HG02798 (cell line): Measurements from ENCODE around the gene PTOV1.
A peak's percentile ranks its signal among the peaks of the same experiment; 100 is the strongest.
"Not testable (repeated sequence)": the region's sequence is repeated elsewhere in the genome, so short reads cannot be mapped to it uniquely, and the experiment has no call there.

ENCODE experiments used
- ATAC-seq: cut with Tn5 transposase; IDR thresholded peaks from one replicate; pipeline ENCODE4 v1.9.1; 2021; ENCODE audit warnings: mild to moderate bottlenecking; ENCODE audit not compliant: unreplicated experiment, poor library complexity

Gene PTOV1

DNA sequence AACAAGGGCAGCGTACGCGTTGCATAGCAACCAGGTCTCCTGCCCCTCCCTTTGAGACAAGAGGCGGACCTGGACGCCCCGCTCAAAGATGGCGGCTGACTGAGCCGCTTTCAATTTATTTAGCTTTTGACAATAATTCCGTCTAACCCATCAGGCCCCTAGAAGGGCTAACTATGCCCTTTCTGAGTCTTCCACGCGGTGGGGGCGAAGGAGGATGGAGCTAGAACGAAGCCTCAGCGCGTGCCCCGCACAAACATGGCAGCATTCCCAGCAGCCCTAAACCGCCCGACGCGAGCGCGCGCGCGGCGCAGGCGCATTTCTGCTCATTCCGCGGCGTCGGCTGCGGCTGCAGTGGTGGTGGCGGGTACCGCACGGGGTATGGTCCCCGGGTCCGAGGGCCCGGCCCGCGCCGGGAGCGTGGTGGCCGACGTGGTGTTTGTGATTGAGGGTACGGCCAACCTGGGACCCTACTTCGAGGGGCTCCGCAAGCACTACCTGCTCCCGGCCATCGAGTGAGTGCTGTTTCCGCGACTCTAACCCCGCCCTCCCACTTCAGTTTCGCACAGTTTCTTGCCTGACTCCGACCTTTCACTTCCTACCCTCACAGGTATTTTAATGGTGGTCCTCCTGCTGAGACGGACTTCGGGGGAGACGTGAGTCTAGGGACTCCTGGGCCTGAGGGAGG is 32.9 kb upstream of the PTOV1 start, which contains the start of gene MED25:
TSS of gene MED25 (plus strand) at position 326 of the 685 bp plus-strand sequence. CDS start at position 379, 53 bp downstream.
- ATAC-seq: peak; percentile 77

DNA sequence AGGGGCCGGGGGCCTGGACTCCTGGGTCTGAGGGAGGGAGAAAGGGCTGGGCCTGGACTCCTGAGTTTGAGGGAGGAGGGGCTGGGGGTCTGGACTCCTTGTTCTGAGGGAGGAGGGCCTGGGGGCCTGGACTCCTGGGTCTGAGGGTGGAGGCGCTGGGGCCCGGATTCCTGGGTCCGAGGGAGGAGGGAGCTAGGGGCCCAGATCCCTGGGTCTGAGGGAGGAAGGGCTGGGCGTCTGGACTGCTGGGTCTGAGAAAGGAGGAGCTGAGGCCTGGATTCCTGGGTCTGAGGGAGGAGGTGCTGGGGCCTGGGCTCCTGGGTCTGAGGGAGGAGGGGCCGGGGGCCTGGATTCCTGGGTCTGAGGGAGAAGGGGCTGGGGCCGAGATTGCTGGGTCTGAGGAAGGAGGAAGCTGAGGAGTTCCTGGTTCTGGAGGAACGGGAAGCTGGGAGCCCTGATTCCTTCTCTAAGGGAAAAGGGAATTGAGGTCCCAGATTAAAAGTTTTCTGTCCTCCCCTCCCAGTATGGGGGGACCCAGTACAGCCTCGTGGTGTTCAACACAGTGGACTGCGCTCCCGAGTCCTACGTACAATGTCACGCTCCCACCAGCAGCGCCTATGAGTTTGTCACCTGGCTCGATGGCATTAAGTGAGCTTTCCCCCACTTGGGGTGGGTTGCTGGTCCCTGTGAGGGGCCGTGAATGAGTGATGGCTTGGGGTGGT is 32.1 kb upstream of the PTOV1 start:
- ATAC-seq: no peak

DNA sequence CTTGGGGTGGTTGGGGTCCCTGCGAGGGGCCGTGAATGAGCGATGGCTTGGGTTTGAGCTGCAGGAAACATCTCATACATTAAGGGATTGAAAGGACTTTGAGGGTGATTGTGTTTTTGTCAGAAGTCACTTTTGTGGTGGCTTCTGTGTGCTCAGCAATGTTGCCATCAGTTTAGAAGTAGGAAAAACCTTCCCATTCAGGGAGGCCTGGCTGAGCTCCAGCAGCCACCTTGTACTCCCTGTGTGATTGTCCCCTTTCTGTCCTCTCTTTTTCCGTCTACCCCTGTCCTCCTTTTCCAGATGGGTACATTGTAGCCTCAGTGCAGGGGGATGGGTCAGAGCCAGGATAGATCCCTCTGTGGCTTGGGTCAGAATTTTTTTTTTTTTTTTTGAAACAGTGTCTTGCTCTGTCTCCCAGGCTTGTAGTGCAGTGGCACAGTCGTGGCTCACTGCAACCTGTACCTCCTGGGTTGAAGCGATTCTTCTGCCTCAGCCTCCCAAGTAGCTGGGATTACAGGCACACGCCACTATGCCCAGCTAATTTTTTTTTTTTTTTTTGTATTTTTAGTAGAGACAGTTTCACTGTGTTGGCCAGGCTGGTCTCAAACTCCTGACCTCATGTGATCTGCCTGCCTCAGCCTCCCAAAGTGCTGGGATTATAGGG is 31.4 kb upstream of the PTOV1 start:
- ATAC-seq: not testable (repeated sequence)

DNA sequence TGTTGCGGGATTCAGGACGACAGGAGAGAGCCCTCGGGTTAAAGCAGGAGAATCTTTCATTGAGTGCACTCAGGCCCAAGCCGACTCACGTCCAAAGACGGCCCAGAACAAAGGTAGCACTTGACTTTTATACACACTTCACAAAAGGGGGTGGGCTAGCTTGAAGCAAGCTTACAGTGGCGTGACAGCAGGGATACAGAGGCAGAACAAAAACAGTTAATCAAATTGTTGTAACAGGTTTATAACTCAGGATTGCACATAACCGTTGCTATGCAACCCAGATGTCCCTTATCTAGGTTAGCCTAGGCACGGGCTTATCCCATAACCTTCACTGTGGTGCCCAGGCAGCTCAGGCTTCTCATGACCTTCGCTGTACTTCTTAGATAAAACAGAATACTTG is 30.8 kb upstream of the PTOV1 start:
- no peak for ATAC-seq

DNA sequence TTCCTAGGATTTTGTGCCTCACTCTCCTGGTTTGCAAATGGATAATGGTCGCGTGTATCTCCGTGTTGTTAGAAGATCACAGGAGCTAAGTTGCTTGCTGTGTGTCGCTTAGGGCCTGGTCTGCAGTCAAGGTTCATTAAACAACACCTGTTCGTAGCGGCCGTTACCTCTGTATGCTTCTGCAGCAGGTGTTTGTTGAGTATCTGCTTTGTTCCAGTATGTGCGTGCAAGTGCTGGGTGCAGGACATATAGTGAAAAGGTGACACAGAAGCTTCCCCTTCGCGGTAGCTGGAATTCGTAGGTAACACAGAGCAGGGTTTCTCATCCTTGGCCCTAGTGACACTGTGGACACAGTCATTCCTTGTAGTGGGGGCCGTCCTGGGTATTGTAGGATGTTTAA is 27.5 kb upstream of the PTOV1 start:
- ATAC-seq: no peak

DNA sequence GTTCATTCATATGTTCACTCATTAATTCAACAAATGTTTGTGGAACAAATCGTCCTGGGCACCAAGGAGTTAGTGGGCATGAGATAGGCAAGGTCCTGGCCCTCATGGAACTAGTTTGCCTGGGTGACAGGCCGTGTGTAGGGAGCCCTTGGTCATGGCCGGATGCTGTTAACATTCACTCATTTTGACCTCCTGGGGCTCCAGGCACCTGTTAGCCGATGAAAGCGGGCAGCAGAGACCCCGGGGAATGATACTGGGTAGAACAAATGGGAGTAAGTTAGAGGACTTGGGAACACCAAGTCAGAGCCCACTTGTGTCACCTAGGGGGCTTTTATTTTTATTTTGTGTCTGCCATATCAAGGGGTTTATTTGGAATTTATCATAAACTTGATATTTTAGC is 26.3 kb upstream of the PTOV1 start:
- ATAC-seq: no peak

DNA sequence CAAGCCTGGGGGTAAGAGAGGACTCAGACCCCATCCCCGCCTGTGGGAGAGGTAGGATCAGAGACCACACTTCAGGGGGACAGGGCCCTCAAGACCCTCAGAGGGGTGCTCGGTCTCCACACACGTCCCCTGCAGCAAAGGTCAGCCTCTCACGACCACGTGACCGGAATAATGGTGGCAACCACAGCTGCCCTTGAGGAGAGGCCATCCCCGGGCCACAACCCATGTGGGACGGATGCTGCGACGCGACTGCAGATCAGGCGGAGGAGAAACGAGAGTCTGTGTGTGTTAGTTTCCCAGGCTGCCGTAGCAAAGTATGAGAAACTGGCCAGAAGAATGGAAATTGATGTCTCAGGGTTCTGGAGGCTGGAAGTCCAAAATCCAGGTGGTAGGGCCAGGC is 23.9 kb upstream of the PTOV1 start:
- no peak for ATAC-seq

DNA sequence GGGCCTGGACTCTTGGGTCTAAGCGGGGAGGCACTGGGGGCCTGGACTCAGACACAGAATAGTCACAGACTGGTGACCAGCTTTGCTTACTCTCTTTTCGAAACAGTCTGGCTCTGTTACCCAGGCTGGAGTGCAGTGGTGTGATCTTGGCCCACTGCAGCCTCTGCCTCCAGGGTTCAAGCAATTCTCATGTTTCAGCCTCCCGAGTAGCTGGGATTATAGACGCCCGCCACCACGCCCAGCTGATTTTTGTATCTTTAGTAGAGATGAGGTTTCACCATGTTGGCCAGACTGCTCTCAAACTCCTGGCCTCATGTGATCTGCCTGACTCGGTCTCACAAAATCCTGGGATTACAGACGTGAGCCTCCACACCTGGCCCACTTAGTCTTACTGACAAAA is 21.8 kb upstream of the PTOV1 start:
- no peak for ATAC-seq

DNA sequence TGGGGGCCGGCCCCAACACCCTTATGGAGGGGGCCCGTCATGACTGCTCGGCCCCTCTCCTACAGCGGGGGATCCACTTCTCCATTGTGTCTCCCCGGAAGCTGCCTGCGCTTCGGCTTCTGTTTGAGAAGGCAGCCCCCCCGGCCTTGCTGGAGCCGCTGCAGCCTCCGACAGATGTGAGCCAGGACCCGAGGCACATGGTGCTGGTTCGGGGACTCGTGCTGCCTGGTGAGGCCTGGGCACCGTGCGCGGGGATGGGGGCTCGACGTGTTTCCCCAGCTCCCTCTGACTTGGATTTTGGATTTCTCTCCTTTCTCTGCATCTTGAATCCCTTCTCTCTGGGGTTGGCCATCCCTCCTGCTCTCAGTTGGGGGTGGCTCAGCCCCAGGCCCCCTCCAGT is 21.2 kb upstream of the PTOV1 start:
- no peak for ATAC-seq

DNA sequence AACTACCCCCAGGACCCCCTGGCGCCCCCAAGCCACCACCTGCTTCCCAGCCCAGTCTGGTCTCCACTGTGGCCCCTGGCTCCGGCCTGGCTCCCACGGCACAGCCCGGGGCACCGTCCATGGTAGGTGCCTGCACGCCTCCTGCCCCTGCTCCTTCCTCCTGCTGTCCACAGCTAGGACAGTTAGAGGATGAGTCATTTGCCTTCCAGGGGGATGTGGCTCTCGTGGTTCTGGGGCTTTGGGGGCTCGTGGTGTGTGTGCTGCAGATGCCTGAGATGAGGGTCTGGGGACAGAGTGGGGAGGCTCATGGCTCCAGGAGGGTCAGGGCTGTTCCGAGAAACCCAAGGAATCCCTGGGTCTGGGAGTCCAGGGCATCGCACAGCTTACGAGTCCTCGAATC is 20.2 kb upstream of the PTOV1 start:
- no peak for ATAC-seq

DNA sequence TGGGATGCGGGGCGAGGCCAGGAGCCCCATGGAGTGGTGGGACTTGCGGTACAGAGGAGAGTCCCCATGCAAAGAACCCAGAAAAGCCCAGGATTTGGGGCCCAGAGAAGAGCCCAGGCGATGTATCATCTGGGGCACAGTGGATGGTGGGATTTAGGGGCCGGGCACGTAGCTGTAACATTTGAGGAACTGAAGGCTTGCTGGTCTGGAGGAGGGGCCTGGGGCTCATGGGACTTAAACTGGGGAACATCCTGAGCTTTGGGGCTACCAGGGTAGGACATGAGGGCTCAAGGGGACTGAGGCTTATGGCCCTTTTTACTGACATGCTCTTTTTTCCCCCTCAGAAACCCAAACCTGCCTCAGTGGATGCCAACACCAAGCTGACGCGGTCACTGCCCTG is 19.4 kb upstream of the PTOV1 start:
- no peak for ATAC-seq

DNA sequence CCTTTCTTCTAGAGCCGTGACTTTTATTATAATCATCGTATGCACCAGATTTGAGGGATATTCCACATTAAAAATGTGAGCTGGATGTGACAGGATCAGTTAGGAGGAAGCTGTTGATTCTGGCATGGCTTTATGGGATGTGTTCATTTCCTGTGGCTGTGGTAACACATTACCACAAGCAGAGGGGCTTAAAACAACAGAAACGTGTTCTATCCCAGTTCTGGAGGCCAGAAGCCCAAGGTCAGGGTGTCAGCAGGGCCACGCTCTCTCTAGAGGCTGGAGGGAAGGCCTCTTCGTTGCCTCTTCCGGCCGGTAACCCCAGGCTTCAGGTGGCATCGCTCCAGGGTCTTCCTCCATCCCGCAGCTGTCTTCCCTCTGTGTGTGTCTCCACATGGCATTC is 18.4 kb upstream of the PTOV1 start:
- no peak for ATAC-seq

DNA sequence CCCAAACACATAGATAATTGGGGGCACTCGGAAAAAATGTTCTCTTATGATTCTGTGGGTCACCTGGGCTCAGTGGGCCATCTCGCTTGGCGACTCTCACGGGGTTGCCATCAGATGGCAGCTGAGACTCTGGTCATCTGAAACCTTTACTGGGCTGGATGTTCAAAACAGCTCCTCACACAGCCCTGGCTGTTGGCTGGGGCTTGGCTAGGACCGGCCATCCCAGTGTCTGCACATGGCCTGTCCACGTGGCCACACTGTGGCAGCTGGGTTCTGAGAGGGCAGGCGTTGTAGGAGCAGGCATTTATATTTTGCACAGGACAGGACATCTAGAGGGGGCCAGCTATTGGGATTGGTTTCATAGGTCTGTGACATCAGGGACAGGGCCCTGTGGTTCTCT is 17.4 kb upstream of the PTOV1 start:
- no peak for ATAC-seq

DNA sequence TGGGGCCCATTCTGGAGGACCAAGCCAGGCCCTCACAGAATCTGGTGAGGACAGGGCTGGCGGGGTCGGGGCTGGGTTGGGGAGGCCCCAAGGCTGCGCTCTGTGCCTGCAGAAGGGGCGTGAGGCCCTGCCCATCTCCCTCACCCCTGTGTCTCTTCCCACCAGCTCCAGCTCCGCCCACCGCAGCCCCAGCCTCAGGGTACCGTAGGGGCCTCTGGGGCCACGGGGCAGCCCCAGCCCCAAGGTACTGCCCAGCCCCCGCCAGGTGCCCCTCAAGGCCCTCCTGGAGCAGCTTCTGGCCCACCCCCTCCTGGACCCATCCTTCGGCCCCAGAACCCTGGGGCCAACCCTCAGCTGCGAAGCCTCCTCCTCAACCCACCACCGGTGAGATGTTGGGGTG is 15.4 kb upstream of the PTOV1 start:
- ATAC-seq: no peak

DNA sequence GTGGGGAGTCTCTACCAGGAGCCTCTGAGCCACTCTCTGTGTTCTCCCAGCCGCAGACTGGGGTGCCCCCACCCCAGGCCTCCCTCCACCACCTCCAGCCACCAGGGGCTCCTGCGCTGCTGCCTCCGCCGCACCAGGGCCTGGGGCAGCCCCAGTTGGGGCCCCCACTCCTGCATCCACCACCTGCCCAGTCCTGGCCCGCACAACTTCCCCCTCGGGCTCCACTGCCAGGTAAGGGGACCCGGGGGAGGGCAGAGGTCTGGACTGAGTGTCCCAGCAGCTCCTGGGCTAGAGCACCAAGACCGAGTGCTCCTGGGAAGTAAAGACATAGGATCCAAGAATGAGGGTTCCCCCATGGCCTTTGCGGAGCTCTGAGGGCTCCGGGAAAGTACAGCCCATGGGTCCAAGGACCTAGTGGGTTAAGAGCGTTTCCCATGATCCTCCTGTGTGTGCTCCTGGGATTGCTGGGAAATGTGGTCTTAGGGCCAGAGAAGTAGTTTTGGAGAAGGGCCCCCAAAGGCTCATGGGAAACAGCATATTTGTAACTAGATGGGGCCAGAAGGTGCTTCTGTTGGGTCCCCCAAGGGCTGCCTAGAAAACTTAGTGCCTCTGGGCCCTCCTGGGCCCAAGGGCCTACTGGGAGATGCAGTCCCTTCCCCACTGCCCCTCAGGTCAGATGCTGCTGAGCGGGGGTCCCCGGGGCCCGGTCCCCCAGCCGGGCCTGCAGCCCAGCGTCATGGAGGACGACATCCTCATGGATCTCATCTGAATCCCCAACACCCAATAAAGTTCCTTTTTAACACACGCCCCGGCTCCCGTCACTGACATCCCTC is 14.6 kb upstream of the PTOV1 start:
- no peak for ATAC-seq

DNA sequence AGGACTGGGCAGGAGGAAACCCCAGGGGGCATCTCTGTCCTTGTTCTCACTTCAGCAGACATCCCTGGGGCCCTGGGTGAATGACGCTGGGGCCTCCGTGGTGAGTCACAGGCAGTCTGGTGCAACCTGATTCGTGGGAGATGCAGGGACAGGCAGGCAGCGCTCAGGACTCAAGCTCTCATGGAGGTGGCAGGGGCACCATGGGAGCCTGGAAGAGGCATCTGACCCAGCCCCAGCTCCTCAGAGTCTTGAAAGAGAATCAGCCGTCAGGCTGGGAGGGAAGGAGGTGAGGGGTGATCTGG is 14.0 kb upstream of the PTOV1 start:
- ATAC-seq: no peak

DNA sequence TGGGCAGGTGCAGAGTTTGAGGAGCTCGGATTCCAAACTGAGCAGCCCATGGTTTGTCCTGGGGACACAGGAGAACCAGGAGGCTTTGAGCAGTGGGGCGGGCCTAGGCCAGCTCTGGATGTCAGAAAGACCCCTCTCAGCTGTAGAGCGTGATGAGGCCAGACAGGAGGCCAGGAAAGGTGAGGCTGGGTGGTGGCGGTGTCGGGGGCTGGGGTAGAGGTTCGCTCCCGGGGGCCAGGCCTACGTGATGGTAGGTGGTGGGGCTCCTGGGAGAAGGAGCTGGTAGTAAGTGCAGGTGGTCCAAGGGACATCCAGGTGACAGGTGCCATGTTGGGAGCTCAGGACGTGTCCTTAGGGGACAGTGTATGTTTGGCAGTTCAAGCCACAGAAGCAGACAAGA is 13.5 kb upstream of the PTOV1 start:
- no peak for ATAC-seq

DNA sequence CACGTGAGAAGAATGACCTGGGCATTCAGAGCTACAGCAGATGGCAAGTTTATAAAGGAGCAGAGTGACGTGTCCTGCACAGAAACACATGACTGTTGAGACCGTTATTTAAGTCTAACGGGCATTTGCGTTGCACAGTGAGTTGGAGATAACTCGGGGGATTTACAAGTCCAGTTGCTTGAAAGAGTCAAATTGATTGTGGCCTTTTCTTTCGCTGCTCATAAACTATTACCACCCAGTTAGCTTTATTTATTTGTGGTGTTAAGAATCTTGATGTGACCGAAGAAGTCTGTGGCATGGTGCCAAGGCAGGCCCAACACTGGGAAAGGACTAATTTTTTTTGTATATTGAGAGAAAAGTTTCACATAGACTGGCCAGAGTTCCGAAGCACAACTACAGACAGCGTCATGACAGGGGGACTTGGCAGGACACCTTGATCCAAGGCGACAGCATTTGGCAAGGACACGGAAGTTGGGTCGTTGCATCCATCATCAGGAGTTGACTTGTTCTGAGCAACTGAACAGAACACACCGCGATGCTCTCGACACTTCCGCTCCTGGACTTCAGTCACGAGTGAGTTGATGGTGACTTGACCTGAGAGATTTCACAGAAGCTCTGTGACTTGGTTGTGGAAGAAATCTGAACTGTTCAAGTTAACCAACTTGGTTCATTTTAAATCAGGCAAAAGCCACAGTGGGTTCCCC is 11.9 kb upstream of the PTOV1 start:
- ATAC-seq: no peak

DNA sequence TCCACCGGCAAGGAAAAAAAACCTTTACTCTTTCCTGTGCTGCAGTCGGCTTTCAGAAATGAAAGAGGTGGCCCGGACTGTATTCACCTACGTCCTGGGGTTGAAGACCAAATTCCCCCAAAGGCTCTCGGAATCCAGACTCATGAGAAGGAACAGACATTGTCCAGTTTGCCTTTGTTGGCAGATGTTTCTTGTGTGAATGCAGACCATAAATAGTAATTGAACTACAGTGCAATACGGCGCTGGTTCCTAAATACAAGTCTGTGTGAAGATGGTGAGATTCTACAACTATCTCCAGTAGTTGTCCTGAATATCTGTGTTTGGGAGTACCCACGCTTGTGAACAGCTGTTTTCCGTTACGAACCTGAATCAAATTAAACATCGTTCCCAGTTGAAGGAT is 11.2 kb upstream of the PTOV1 start:
- ATAC-seq: no peak

DNA sequence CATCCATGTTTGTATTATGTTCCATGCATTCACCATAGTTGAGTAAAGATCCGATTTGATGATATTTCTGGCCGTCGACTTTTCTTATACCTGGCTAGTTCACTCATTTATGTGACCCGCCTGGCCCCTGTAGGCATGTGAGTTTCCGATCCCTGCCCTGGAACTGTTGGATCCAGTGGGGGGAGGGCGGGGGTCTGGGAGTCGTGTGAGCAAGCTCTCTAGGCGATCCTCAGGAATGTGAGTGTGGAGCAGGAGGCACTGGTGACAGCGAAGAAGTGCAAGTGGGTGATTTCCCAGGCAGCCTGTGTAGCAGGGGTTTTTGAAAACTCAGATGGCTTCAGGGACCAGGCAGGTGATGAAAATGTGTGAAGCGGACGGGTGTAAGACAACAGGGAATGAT is 10.6 kb upstream of the PTOV1 start:
- no peak for ATAC-seq
